Measurements from ENCODE around the gene ATP13A1. TPM values are rescaled to one million over a fixed set of nuclear protein-coding genes. Genes with fewer than 3 reads are reported as not detected.

ATP13A1 gene
- total RNA-seq, 1 experiment from 2014 or later: 73.7 TPM

DNA sequence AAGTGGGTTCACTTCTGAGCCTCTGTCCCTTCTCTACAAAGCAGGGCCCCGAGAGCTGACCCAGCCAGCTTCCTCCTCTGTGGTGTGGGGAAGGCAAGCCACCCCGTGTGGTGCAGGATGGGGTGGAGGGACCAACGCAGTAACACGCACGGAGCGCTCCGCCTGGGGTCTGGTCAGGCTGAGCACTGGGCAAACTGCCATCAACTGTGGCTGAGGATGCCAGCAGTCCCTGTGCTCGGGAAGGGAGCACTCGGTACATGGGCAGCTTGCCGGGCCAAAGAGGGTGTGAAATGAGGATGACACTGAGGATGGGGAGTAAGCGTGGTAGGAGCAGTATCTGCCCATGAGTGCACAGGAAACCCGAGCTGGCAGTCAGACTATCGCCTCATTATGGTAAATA lies 12.4 kb downstream of the ATP13A1 start:
- no peaks in the 10 kb centered on the region for H3K9me3 ChIP-seq (ENCODE audit: control insufficient read depth in 1 of 2, insufficient read depth in 1 of 2, low read depth in 1 of 2, low read length in 2 of 2)
- H3K4me2 ChIP-seq (ENCODE audit: low read length): no peak overlapping the region
- no peaks in the 10 kb centered on the region for H3K4me1 ChIP-seq (ENCODE audit: control insufficient read depth in 1 of 2, insufficient read depth in 2 of 2, low read length in 2 of 2)
- BruUV-seq (replicated peaks): no TSS peak
- no peaks in the 10 kb centered on the region for H4K20me1 ChIP-seq (ENCODE audit: insufficient read depth)
- no peaks in the 10 kb centered on the region for H3K79me2 ChIP-seq (ENCODE audit: insufficient read depth, low read length)
- no peaks in the 10 kb centered on the region for H3K27me3 ChIP-seq (ENCODE audit: insufficient read depth, low read length)
- no peak for TF ChIP-seq EGR1 (IDR thresholded peaks at IDR 0.05; ENCODE audit: low read depth)
- TF ChIP-seq SRF (IDR thresholded peaks at IDR 0.05; ENCODE audit: low read depth): no peak
- TF ChIP-seq ZFX (IDR thresholded peaks at IDR 0.05): no peak
- no peak for TF ChIP-seq ZNF274 (IDR thresholded peaks at IDR 0.05; ENCODE audit: low read depth, low read length)
- TF ChIP-seq, protein P1, sequence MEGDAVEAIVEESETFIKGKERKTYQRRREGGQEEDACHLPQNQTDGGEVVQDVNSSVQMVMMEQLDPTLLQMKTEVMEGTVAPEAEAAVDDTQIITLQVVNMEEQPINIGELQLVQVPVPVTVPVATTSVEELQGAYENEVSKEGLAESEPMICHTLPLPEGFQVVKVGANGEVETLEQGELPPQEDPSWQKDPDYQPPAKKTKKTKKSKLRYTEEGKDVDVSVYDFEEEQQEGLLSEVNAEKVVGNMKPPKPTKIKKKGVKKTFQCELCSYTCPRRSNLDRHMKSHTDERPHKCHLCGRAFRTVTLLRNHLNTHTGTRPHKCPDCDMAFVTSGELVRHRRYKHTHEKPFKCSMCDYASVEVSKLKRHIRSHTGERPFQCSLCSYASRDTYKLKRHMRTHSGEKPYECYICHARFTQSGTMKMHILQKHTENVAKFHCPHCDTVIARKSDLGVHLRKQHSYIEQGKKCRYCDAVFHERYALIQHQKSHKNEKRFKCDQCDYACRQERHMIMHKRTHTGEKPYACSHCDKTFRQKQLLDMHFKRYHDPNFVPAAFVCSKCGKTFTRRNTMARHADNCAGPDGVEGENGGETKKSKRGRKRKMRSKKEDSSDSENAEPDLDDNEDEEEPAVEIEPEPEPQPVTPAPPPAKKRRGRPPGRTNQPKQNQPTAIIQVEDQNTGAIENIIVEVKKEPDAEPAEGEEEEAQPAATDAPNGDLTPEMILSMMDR (IDR thresholded peaks at IDR 0.05 in 2 of 3, conservative IDR thresholded peaks at IDR 0.05 in 1 of 3; ENCODE audit: borderline replicate concordance in 1 of 3, insufficient read depth in 1 of 3, low read depth in 2 of 3, low read length in 2 of 3): no peak
- TF ChIP-seq POLR2A (IDR thresholded peaks at IDR 0.05; ENCODE audit: borderline replicate concordance, extremely low read depth, insufficient read depth, insufficient read length): no peak
- TF ChIP-seq, protein P2, sequence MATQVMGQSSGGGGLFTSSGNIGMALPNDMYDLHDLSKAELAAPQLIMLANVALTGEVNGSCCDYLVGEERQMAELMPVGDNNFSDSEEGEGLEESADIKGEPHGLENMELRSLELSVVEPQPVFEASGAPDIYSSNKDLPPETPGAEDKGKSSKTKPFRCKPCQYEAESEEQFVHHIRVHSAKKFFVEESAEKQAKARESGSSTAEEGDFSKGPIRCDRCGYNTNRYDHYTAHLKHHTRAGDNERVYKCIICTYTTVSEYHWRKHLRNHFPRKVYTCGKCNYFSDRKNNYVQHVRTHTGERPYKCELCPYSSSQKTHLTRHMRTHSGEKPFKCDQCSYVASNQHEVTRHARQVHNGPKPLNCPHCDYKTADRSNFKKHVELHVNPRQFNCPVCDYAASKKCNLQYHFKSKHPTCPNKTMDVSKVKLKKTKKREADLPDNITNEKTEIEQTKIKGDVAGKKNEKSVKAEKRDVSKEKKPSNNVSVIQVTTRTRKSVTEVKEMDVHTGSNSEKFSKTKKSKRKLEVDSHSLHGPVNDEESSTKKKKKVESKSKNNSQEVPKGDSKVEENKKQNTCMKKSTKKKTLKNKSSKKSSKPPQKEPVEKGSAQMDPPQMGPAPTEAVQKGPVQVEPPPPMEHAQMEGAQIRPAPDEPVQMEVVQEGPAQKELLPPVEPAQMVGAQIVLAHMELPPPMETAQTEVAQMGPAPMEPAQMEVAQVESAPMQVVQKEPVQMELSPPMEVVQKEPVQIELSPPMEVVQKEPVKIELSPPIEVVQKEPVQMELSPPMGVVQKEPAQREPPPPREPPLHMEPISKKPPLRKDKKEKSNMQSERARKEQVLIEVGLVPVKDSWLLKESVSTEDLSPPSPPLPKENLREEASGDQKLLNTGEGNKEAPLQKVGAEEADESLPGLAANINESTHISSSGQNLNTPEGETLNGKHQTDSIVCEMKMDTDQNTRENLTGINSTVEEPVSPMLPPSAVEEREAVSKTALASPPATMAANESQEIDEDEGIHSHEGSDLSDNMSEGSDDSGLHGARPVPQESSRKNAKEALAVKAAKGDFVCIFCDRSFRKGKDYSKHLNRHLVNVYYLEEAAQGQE (IDR thresholded peaks at IDR 0.05; ENCODE audit: low read depth): no peak
- no peak for TF ChIP-seq RAD21 (IDR thresholded peaks at IDR 0.05; ENCODE audit: low read depth)
- TF ChIP-seq, protein P3, sequence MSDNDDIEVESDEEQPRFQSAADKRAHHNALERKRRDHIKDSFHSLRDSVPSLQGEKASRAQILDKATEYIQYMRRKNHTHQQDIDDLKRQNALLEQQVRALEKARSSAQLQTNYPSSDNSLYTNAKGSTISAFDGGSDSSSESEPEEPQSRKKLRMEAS (IDR thresholded peaks at IDR 0.05): no peak
- ChIA-PET CTCF (no interaction called here), POLR2A (no interaction called here), RAD21 (ENCODE audit: low non-redundant PET in 1 of 2, low total read pairs in 2 of 2, uncharacterized antibody in 2 of 2, unreplicated experiment in 2 of 2) (no interaction called here)
- H3K9me2 ChIP-seq (ENCODE audit: insufficient read depth): no peaks in the 10 kb centered on the region
- intact Hi-C loops (cut with micrococcal nuclease): no loop called here
- no peak overlapping the region for H2AFZ ChIP-seq (ENCODE audit: low read depth, low read length, poor library complexity, severe bottlenecking)
- no peak overlapping the region for H3K9ac ChIP-seq (ENCODE audit: low read length)
- H3K4me3 ChIP-seq (replicated peaks in 1 of 2; ENCODE audit: low read depth in 1 of 2, low read length in 2 of 2): no peak overlapping the region
- ATAC-seq: no peak
- no peak for DNase-seq (ENCODE audit: low read depth, low spot score)
- H3K36me3 ChIP-seq (ENCODE audit: control insufficient read depth in 1 of 2, insufficient read depth in 2 of 2, low read length in 2 of 2): peaks cover 37 to 44% of the 10 kb centered on the region in 2 experiments; a peak in 3 of 4 replicates
- H3K27ac ChIP-seq (ENCODE audit: low read depth, low read length): no peak overlapping the region

All from HCT116 (cell line).